H54 (cell line): ENCODE data around the gene TRPV6.

Experiments
- DNase-seq: peaks from one replicate; pipeline ENCODE4 v3.0.0; 2011; ENCODE audit warnings: low spot score, mixed read lengths; ENCODE audit not compliant: insufficient read length
- FAIRE-seq: peaks from 3 replicates; lab custom pipeline; 2011; peaks lifted over from hg19 to GRCh38; lab: Jason Lieb, UNC
- POLR2A ChIP-seq: IDR thresholded peaks from 2 replicates; pipeline ENCODE4 v1.6.1; 2011; ENCODE audit warnings: low read depth, mild to moderate bottlenecking, low read length

TRPV6 gene

DNA sequence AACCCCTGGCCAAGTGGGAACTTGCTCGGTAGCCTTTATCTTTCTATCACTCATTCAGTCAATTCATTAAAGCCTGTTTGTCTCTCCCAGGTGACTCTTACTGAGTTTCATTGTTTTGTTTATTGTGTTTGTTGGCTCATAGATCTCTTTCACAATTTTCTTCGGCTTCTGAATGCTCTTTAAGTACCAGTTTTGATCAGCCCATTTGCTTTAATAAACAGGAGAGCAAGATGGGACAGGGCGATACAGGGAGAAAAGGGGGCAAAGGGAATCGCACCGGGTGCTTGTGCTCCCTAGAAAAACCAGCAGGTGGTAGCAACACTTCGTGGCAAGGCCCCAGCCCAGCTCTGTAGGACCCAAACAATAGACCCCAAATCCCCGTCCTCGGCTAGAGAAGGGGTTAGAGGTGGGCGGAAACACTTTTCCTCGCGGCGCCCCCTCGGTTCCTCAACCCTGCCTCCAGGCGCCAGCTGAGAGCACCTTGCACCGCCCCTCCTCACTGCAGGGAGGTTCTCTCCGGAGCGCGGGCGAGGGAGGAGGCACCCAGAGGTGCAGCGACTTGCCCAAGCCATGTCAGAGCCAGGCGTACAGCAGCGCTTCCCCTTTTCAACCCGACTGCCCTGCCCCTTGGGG lies 31.7 kb downstream of the TRPV6 start:
- FAIRE-seq = no peak
- peak; percentile 36 for DNase-seq
- TF ChIP-seq POLR2A = no peak

DNA sequence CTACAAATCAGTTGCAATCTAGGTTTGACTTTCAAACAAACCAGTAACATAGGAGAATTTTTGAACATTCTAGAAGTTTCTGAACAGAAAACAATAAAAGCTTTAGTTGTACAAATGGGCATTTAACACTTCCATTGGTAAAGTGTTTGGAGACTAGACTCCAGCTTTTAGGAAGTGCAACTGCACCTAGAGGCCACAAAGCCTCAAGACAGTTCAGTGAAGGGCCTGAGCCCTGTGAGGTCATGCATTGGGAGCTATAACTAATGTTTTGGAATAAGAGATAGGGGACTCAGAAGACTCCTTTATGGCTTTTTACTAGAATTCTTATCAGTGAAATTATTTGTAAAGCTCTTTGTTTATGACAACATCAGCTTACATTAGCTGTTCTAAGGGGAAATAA lies 33.6 kb downstream of the TRPV6 start:
- DNase-seq = no peak
- no peak for TF ChIP-seq POLR2A
- FAIRE-seq = no peak

DNA sequence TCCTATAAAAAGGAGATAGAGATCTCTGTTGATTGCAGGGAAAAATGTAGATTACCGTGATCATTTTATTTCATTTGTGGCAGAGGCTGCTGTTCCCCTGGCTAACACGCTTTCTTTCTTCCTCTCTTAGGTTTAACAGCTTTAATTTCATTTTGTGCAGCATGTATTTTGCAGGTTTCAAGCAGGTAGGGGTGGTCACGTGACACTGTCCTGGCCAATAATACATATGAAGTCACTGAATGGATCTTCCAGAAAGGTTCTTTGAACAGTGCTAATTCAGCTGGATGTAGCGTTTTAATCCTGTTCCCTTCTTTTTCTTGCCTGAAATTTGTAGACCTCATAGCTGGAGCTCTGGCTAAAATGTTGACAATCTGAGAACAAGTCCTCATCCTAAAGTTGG lies 34.3 kb downstream of the TRPV6 start:
- DNase-seq (no peak), FAIRE-seq (no peak)
- TF ChIP-seq POLR2A = no peak

DNA sequence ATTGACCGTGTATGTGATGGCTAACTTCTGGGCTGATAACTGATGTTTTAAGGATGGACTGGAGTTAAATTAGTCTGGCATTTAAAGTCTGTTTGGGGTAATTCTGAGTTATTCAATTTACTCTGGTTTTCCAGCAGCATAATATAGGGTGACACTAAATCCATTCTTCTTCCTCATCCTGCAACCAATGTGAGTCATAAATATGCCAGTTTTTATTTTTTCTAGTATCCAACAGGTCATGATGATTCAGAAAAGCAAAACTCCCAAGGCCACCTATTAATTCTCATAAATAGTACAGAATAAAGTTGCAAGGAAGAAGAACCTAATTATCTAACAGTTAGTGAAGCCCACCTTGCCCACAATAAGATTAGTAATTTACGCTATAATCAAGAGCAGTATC lies 38.2 kb downstream of the TRPV6 start:
- FAIRE-seq (no peak), DNase-seq (no peak)
- TF ChIP-seq POLR2A = no peak

DNA sequence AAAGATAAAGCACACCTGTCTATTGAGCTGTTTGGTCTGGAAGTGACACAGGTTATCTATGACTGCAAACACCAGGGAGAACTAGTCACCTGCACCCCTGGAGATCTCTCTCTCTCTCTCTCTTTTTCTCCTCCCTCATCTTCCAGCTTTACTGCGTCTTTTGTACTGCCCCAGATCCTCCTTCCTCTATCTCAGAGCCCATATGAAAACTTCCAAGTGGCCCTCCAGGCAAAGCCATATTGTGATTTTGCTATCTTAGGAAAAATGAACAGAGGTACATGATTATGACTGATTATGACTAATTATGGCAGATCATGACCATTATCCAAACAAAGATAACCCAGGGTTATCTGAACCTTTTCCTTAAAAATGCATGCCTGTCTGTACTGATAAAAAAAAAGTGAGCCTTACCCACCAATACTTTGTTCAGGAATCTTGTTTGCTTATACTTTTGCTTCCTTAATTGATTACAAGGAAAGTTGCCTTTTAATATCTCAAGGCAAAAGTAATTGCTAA lies 43.2 kb downstream of the TRPV6 start:
- TF ChIP-seq POLR2A = no peak
- DNase-seq (no peak), FAIRE-seq (no peak)

DNA sequence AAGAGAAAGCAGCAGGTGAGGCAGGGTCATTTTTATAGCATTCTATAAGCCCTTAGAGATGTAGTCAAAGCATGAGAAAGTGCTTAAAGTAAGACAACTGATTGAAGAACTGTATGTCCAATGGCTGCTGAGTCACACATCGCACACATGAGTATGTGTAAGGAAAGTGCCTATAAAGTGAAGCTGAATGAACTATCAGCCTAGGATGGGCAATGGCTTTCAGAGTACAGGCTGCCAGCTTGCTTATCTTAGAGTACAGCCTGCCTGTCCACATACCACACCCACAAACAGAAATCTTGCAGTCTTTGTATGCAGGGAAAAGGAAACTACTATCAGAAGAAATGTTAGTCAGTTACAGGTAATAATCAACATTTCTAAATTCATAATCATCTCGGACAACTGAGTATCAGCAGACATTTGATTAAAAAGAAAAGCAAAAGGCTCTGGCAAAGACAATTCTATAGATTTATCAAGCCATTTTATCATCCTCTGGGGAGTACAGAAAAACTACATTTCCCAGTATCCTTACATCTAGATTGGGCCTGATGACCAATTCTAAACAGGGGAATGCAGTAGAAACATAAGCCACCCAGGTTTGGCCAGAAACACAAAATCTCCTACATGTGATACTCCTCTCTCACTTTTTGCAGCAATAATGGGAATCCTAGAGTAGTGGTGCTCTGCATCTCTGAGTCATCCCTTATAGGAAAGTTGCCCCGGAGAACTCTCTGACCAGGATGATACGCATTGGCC lies 46.9 kb downstream of the TRPV6 start:
- no peak for TF ChIP-seq POLR2A
- DNase-seq = no peak

DNA sequence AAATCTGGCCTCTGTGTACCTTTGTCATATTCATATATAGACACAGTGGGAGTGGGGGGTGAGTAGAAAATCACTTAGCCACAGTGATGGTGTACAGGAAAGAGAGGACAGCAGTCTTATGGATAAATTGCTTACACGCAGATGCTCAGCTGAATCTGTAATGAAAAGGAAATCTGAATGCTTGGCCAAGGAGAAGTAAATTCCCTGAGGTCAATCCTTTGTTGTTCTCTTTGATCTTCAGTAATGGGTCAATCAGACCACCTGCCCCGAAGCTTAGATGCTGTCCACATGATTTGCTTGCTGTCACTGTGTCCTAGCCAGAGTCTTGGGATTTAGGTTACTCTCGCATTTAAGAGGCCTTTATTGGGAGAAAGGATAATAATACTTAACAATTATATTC lies 49.1 kb downstream of the TRPV6 start:
- no peak for TF ChIP-seq POLR2A
- DNase-seq (no peak), FAIRE-seq (no peak)

More for the DNA sequence above, 46.9 kb downstream of the TRPV6 start:
- no peak for FAIRE-seq

DNA sequence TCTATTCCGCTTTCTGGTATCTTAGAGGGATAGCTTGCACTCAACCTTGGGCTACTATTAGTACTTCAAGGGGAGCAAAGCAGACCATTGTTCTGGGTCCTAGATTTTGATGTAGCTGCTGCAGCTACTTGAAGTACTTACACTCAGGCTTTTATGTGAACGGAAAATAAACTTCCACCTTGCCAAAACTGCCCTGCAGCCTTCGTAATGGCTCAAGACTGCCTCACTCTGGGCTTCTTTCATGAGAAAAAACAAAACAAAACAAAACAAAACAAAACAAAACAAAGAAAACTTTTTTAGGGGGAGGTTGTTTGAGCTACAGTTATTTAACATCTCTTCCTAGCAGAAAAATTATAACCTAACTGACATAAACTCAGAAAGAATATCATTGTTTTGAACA lies 50.1 kb downstream of the TRPV6 start:
- no peak for FAIRE-seq
- no peak for TF ChIP-seq POLR2A
- DNase-seq = no peak

DNA sequence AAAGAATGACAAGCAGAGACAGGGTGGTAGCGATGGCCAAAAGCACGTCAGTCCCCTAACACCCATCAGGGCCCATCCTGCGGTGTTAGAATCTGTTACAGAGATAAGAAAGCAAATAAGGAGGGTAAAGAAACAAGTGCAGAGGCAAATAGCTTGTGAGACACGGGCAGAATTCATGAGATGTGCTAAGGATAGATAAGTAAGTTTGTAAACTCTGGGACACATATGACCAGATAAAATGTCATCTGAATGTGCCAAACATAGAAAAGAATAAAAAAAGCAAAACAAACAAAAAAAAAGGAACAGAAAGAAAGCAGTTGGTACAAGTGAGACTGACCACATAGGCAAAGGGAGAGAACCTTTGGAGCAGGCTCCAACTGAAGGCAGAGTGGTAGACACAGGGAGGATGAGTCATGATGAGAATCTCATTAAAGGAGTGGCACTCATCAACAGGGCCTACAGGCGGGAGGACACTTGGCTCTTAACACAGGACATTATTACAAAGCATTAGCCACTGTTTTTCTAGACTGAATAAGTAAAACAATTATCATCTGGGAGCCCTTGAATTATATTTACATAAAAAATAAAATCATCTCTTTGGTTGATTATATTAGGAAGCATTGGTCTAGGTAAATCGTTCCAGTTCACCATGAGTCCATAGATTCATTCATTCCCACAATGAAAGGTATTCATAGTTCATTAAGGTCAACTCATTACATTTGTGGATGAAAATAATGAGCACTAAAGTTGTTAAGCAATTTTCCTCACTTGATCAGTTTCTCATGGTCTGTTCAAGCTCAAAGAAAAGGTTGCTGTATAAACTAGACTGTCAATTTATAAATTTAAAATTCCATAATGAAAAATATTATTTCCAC lies 52.1 kb downstream of the TRPV6 start:
- FAIRE-seq = no peak
- DNase-seq = no peak
- no peak for TF ChIP-seq POLR2A

DNA sequence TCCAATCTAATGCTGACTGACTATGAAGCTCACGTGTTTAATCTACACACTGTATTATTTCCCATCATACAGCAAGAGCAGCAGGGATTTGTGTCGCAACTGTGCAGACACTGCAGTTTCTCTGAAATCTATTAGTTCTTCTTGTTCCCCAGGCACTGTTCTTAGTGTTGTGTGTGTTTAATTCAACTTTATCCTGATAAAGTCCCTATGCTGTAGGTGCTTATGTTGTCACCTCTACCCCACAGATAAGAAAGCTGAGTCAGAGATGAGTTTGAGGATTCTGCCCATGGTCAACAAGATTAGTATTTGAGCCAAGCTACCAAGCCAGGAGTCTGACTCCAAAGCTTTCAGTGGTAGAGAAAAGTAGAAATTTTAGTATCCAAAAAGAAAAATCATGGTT lies 53.1 kb downstream of the TRPV6 start:
- no peak for DNase-seq
- no peak for FAIRE-seq
- no peak for TF ChIP-seq POLR2A

DNA sequence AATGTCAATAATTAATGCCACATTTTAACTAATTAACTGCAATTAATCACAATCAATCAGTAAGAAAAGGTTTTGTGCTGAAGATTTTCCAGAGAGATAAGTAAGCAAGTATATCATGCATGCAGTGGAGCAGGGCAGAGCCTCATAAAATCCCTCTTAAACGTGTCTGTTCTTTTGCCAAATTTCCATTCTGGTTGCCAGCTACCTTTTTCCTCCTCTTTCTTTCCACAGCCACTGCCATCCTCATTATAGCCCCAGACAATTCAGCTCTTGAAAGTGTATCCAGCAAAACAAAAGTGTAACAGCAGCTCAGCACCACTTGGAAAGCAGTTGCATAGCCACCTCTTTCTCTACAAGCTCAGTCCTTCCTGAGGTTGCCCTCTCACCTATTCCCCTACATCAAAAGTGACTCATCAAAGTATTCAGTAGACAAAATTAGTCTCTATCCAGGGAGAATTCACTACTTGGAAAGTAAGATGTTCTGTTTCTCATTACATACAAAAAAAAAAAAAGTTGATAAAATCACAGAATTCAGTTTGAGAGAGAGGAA lies 57.5 kb downstream of the TRPV6 start:
- FAIRE-seq (no peak), DNase-seq (no peak)
- TF ChIP-seq POLR2A = no peak

DNA sequence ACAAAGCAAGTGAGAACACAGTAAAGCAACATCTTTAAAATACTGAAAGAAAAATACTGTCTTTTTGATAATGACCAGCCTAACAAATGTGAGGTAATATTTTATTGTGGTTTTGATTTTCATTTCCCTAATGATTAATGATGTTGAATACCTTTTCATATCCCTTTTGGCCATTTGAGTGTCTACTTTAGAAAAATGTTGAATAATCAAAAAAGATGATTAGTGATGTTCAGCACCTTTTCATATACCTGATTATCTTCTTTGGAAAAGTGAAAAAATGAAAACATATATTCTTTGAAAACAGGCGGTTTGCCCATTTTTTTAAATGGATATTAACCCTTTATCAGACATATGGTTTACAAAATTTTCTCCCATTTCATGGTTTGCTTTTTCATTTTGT lies 62.8 kb downstream of the TRPV6 start:
- no peak for DNase-seq
- TF ChIP-seq POLR2A = no peak
- FAIRE-seq = no peak
